ENCODE results near the gene SNCAIP. TPM values are rescaled to one million over a fixed set of nuclear protein-coding genes. Genes with fewer than 3 reads are reported as not detected.

Gene SNCAIP
- total and polyA plus RNA-seq, 9 of the 15 experiments (the other 6 are each of a cell fraction or from before 2014, with no cell fraction given) = 0.04 TPM; not detected in 8

DNA sequence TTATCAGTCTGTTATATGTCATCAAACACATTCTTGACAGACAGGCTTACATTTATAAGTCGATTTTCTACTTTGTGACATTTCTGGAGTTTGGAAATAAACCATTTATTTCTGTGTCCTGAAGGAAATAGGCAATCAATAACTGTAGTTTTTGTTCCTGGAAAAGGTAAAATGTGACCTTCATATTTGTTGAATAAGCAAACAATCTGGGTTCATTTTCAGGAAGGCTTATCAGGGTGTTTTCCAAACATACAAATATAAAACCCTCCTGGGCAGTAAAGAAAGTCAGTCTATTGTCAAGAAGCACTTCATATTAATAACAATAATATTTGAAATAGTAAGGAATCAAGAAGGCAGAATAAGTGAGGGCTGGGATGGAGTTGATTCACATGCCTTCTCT, 195.0 kb downstream of the SNCAIP start:
- no peaks in the 10 kb centered on the region for H3K36me3 ChIP-seq (ENCODE audit: control insufficient read depth, insufficient read depth, low read length)
- WGBS (ENCODE audit: insufficient coverage, low coverage, missing lambda C conversion rate) = 0% methylated on average over 1 of the region's 1 CpG
- H3K9ac ChIP-seq (ENCODE audit: insufficient read depth in 1 of 2, low read depth in 2 of 2, low read length in 2 of 2) = no peak overlapping the region
- BruUV-seq (replicated peaks) = no TSS peak
- no peaks in the 10 kb centered on the region for H3K4me1 ChIP-seq (replicated peaks in 1 of 2; ENCODE audit: control insufficient read depth in 2 of 2, insufficient read depth in 2 of 2, low read length in 2 of 2)
- no peak for DNase-seq (ENCODE audit: extremely low read depth in 1 of 4, low spot score in 3 of 4)
- FAIRE-seq = no peak
- no peaks in the 10 kb centered on the region for H3K9me3 ChIP-seq (replicated peaks; ENCODE audit: control insufficient read depth, insufficient read depth, low read depth, low read length)
- no peaks in the 10 kb centered on the region for H3K27me3 ChIP-seq (ENCODE audit: control insufficient read depth in 2 of 2, insufficient read depth in 2 of 2, low read length in 2 of 2)
- intact Hi-C loops (cut with micrococcal nuclease) = no loop called here
- no peak for ATAC-seq
- no peaks in the 10 kb centered on the region for H3K9me1 ChIP-seq (ENCODE audit: control insufficient read depth, insufficient read depth, low read length)
- ChIA-PET POLR2A (no interaction called here), CTCF (ENCODE audit: low intra/inter-chr PET ratio) (no interaction called here)
- no peaks in the 10 kb centered on the region for H4K20me1 ChIP-seq (replicated peaks; ENCODE audit: control insufficient read depth, insufficient read depth, low read length)
- H3K4me2 ChIP-seq (ENCODE audit: insufficient read depth, low read length) = no peak overlapping the region
- in situ Hi-C loops (cut with MboI) = loop anchor here (25.0 kb wide), 2 partner anchors 855 to 1105 kb away; no protein-coding TSS in a partner anchor
- H3K27ac ChIP-seq (ENCODE audit: extremely low read depth, low read depth, low read length) = no peak overlapping the region
- no peak overlapping the region for H3K4me3 ChIP-seq
- no peak overlapping the region for H2AFZ ChIP-seq (ENCODE audit: low read depth, low read length)
- no peaks in the 10 kb centered on the region for H3K79me2 ChIP-seq (ENCODE audit: control insufficient read depth, insufficient read depth, low read length)
- no peak for TF ChIP-seq FOXA1 (IDR thresholded peaks at IDR 0.05; ENCODE audit: borderline replicate concordance)
- TF ChIP-seq, protein P1, sequence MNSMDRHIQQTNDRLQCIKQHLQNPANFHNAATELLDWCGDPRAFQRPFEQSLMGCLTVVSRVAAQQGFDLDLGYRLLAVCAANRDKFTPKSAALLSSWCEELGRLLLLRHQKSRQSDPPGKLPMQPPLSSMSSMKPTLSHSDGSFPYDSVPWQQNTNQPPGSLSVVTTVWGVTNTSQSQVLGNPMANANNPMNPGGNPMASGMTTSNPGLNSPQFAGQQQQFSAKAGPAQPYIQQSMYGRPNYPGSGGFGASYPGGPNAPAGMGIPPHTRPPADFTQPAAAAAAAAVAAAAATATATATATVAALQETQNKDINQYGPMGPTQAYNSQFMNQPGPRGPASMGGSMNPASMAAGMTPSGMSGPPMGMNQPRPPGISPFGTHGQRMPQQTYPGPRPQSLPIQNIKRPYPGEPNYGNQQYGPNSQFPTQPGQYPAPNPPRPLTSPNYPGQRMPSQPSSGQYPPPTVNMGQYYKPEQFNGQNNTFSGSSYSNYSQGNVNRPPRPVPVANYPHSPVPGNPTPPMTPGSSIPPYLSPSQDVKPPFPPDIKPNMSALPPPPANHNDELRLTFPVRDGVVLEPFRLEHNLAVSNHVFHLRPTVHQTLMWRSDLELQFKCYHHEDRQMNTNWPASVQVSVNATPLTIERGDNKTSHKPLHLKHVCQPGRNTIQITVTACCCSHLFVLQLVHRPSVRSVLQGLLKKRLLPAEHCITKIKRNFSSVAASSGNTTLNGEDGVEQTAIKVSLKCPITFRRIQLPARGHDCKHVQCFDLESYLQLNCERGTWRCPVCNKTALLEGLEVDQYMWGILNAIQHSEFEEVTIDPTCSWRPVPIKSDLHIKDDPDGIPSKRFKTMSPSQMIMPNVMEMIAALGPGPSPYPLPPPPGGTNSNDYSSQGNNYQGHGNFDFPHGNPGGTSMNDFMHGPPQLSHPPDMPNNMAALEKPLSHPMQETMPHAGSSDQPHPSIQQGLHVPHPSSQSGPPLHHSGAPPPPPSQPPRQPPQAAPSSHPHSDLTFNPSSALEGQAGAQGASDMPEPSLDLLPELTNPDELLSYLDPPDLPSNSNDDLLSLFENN (IDR thresholded peaks at IDR 0.05; ENCODE audit: low read depth in 2 of 2, low read length in 2 of 2) = no peak
- no peak for TF ChIP-seq EZH2 (IDR thresholded peaks at IDR 0.05; ENCODE audit: borderline replicate concordance, low read depth, low read length)
- TF ChIP-seq ZNF696 (CRISPR knock-in tag; conservative IDR thresholded peaks at IDR 0.05) = no peak
- TF ChIP-seq BRD4 (IDR thresholded peaks at IDR 0.05) = no peak
- TF ChIP-seq, protein P2, sequence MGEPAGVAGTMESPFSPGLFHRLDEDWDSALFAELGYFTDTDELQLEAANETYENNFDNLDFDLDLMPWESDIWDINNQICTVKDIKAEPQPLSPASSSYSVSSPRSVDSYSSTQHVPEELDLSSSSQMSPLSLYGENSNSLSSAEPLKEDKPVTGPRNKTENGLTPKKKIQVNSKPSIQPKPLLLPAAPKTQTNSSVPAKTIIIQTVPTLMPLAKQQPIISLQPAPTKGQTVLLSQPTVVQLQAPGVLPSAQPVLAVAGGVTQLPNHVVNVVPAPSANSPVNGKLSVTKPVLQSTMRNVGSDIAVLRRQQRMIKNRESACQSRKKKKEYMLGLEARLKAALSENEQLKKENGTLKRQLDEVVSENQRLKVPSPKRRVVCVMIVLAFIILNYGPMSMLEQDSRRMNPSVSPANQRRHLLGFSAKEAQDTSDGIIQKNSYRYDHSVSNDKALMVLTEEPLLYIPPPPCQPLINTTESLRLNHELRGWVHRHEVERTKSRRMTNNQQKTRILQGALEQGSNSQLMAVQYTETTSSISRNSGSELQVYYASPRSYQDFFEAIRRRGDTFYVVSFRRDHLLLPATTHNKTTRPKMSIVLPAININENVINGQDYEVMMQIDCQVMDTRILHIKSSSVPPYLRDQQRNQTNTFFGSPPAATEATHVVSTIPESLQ (CRISPR knock-in tag; IDR thresholded peaks at IDR 0.05) = no peak
- no peak for TF ChIP-seq PRMT5 (CRISPR knock-in tag; IDR thresholded peaks at IDR 0.05)
- no peak for TF ChIP-seq ZBTB17 (CRISPR knock-in tag; IDR thresholded peaks at IDR 0.05)
- TF ChIP-seq ZNF589 (CRISPR knock-in tag; IDR thresholded peaks at IDR 0.05; ENCODE audit: low read depth) = no peak
- no peak for TF ChIP-seq PHB2 (IDR thresholded peaks at IDR 0.05; ENCODE audit: low read depth)
- TF ChIP-seq SREBF1 (IDR thresholded peaks at IDR 0.05; ENCODE audit: borderline replicate concordance, low read depth, low read length) = no peak
- TF ChIP-seq, protein P3, sequence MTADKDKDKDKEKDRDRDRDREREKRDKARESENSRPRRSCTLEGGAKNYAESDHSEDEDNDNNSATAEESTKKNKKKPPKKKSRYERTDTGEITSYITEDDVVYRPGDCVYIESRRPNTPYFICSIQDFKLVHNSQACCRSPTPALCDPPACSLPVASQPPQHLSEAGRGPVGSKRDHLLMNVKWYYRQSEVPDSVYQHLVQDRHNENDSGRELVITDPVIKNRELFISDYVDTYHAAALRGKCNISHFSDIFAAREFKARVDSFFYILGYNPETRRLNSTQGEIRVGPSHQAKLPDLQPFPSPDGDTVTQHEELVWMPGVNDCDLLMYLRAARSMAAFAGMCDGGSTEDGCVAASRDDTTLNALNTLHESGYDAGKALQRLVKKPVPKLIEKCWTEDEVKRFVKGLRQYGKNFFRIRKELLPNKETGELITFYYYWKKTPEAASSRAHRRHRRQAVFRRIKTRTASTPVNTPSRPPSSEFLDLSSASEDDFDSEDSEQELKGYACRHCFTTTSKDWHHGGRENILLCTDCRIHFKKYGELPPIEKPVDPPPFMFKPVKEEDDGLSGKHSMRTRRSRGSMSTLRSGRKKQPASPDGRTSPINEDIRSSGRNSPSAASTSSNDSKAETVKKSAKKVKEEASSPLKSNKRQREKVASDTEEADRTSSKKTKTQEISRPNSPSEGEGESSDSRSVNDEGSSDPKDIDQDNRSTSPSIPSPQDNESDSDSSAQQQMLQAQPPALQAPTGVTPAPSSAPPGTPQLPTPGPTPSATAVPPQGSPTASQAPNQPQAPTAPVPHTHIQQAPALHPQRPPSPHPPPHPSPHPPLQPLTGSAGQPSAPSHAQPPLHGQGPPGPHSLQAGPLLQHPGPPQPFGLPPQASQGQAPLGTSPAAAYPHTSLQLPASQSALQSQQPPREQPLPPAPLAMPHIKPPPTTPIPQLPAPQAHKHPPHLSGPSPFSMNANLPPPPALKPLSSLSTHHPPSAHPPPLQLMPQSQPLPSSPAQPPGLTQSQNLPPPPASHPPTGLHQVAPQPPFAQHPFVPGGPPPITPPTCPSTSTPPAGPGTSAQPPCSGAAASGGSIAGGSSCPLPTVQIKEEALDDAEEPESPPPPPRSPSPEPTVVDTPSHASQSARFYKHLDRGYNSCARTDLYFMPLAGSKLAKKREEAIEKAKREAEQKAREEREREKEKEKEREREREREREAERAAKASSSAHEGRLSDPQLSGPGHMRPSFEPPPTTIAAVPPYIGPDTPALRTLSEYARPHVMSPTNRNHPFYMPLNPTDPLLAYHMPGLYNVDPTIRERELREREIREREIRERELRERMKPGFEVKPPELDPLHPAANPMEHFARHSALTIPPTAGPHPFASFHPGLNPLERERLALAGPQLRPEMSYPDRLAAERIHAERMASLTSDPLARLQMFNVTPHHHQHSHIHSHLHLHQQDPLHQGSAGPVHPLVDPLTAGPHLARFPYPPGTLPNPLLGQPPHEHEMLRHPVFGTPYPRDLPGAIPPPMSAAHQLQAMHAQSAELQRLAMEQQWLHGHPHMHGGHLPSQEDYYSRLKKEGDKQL (CRISPR knock-in tag; IDR thresholded peaks at IDR 0.05; ENCODE audit: borderline replicate concordance) = no peak
- no peak for TF ChIP-seq NCOA6 (IDR thresholded peaks at IDR 0.05)
